GM21619 (cell line): ENCODE measurements around the gene GALNT11.
"Not testable (repeated sequence)": the region's sequence is repeated elsewhere in the genome, so short reads cannot be mapped to it uniquely, and the experiment has no call there.

Experiments
- ATAC-seq: cut with Tn5 transposase; IDR thresholded peaks from one replicate; pipeline ENCODE4 v1.9.1; 2021; ENCODE audit not compliant: unreplicated experiment

The GALNT11 gene

GRCh38 chr7:152074673-152075072, 49.2 kb downstream of the GALNT11 start:
- ATAC-seq, result no peak

- not testable (repeated sequence) for ATAC-seq
Measured at GRCh38 chr7:152075379-152075778, 49.9 kb downstream of the GALNT11 start.

- ATAC-seq, result no peak
Measured at GRCh38 chr7:152076324-152076821, 50.9 kb downstream of the GALNT11 start.

GRCh38 chr7:152076940-152077933, 51.8 kb downstream of the GALNT11 start:
- no peak for ATAC-seq

GRCh38 chr7:152078025-152078424, 52.6 kb downstream of the GALNT11 start:
- ATAC-seq, result no peak

- no peak for ATAC-seq
Measured at GRCh38 chr7:152078786-152079185, 53.3 kb downstream of the GALNT11 start.

GRCh38 chr7:152081088-152081487, 55.6 kb downstream of the GALNT11 start:
- no peak for ATAC-seq

GRCh38 chr7:152082073-152082721, 56.7 kb downstream of the GALNT11 start:
- ATAC-seq, result not testable (repeated sequence)

GRCh38 chr7:152085131-152085530, 59.7 kb downstream of the GALNT11 start:
- ATAC-seq, result no peak

- ATAC-seq, result no peak
Measured at GRCh38 chr7:152086513-152086912, 61.0 kb downstream of the GALNT11 start.

- no peak for ATAC-seq
Measured at GRCh38 chr7:152089183-152089582, 63.7 kb downstream of the GALNT11 start.

GRCh38 chr7:152090747-152091146, 65.3 kb downstream of the GALNT11 start:
- ATAC-seq, result no peak

GRCh38 chr7:152093717-152094116, 68.2 kb downstream of the GALNT11 start:
- ATAC-seq, result no peak

GRCh38 chr7:152095771-152096170, 70.3 kb downstream of the GALNT11 start:
- no peak for ATAC-seq

GRCh38 chr7:152097330-152097729, 71.9 kb downstream of the GALNT11 start:
- no peak for ATAC-seq

GRCh38 chr7:152103066-152103465, 77.6 kb downstream of the GALNT11 start:
- ATAC-seq, result no peak

- ATAC-seq, result no peak
Measured at GRCh38 chr7:152103691-152104090, 78.2 kb downstream of the GALNT11 start.

GRCh38 chr7:152105205-152105604, 79.7 kb downstream of the GALNT11 start:
- ATAC-seq, result no peak

GRCh38 chr7:152106990-152107389, 81.5 kb downstream of the GALNT11 start:
- ATAC-seq, result no peak

GRCh38 chr7:152107945-152108344, 82.5 kb downstream of the GALNT11 start:
- ATAC-seq, result no peak

- no peak for ATAC-seq
Measured at GRCh38 chr7:152108359-152108758, 82.9 kb downstream of the GALNT11 start.

GRCh38 chr7:152112829-152113228, 87.4 kb downstream of the GALNT11 start:
- no peak for ATAC-seq
